PC-3 (cell line): ENCODE results near the gene FOXN3.

Experiments used
- CTCF ChIP-seq: fragments of 300-600 bp; sonication (generic); conservative IDR thresholded peaks from 2 replicates; pipeline ENCODE4 v1.5.1; 2017; ENCODE audit warnings: antibody characterized with exemption, low read depth, mild to moderate bottlenecking, low read length
- EZH2phosphoT487 ChIP-seq: fragments of 300-600 bp; sonication (generic); IDR thresholded peaks from 2 replicates; pipeline ENCODE4 v1.6.1; 2018; ENCODE audit warnings: mild to moderate bottlenecking, antibody characterized with exemption, low read length, borderline replicate concordance

- TF ChIP-seq CTCF (no peak), EZH2phosphoT487 (no peak)
Measured at GRCh38 chr14:89165189-89166181, 251.5 kb downstream of the FOXN3 start.
